HG03175 (cell line): ENCODE measurements around the gene TMEM151A.

Source experiments
- ATAC-seq: cut with Tn5 transposase; IDR thresholded peaks from one replicate; pipeline ENCODE4 v1.9.1; 2021; ENCODE audit warnings: mild to moderate bottlenecking, moderate library complexity; ENCODE audit not compliant: unreplicated experiment

The TMEM151A gene

GRCh38 chr11:66334605-66335442 lies 43.1 kb downstream of the TMEM151A start:
- no peak for ATAC-seq

GRCh38 chr11:66335531-66336233 lies 44.0 kb downstream of the TMEM151A start:
- ATAC-seq = no peak

GRCh38 chr11:66336234-66337102 lies 44.8 kb downstream of the TMEM151A start, which contains the start of gene RIN1:
RIN1 (minus strand) TSS chr11:66336434; CDS start chr11:66336402, 32 bp downstream.
- peak; percentile 69 for ATAC-seq

GRCh38 chr11:66337103-66337899 lies 45.6 kb downstream of the TMEM151A start:
- no peak for ATAC-seq

GRCh38 chr11:66338276-66339161 lies 46.8 kb downstream of the TMEM151A start:
- no peak for ATAC-seq

- ATAC-seq = no peak
Measured at GRCh38 chr11:66339162-66339675, 47.5 kb downstream of the TMEM151A start.

GRCh38 chr11:66339686-66340483 lies 48.2 kb downstream of the TMEM151A start:
- ATAC-seq = no peak

- ATAC-seq = no peak
Measured at GRCh38 chr11:66340596-66341501, 49.2 kb downstream of the TMEM151A start.

GRCh38 chr11:66341502-66342126 lies 49.9 kb downstream of the TMEM151A start:
- ATAC-seq = no peak

- no peak for ATAC-seq
Measured at GRCh38 chr11:66343176-66343575, 51.5 kb downstream of the TMEM151A start.

GRCh38 chr11:66344550-66345315 lies 53.0 kb downstream of the TMEM151A start, which contains the start of gene BRMS1:
BRMS1 (minus strand) TSS chr11:66345104; CDS start chr11:66342234, 2,870 bp downstream.
- peak; percentile 82 for ATAC-seq

- ATAC-seq = peak; percentile 15
Measured at GRCh38 chr11:66345316-66345649, 53.6 kb downstream of the TMEM151A start.
